HG03095 (cell line): ENCODE measurements around the gene PRSS23.
"Not testable (repeated sequence)": the region's sequence is repeated elsewhere in the genome, so short reads cannot be mapped to it uniquely, and the experiment has no call there.

Source experiments
- ATAC-seq: cut with Tn5 transposase; IDR thresholded peaks from one replicate; pipeline ENCODE4 v1.9.1; 2021; ENCODE audit warnings: moderate library complexity; ENCODE audit not compliant: unreplicated experiment

Gene PRSS23

GRCh38 chr11:86812322-86812670, 12.0 kb downstream of the PRSS23 start:
- no peak for ATAC-seq

GRCh38 chr11:86812981-86813380, 12.6 kb downstream of the PRSS23 start:
- ATAC-seq: no peak

- ATAC-seq: no peak
These were observed 14.4 kb downstream of the PRSS23 start for GRCh38 chr11:86814775-86815174.

GRCh38 chr11:86815726-86816125, 15.4 kb downstream of the PRSS23 start:
- ATAC-seq: no peak

GRCh38 chr11:86816251-86816726, 15.9 kb downstream of the PRSS23 start:
- ATAC-seq: no peak

- peak; percentile 52 for ATAC-seq
These were observed 18.3 kb downstream of the PRSS23 start for GRCh38 chr11:86818462-86819192.

GRCh38 chr11:86824139-86824538, 23.8 kb downstream of the PRSS23 start:
- not testable (repeated sequence) for ATAC-seq

GRCh38 chr11:86834376-86834775, 34.0 kb downstream of the PRSS23 start:
- not testable (repeated sequence) for ATAC-seq

- ATAC-seq: not testable (repeated sequence)
These were observed 44.6 kb downstream of the PRSS23 start for GRCh38 chr11:86844762-86845508.

- no peak for ATAC-seq
These were observed 47.8 kb downstream of the PRSS23 start for GRCh38 chr11:86848132-86848531.

GRCh38 chr11:86849679-86850078, 49.3 kb downstream of the PRSS23 start:
- ATAC-seq: no peak
